ENCODE data around the gene MYO7A.

Gene MYO7A

GRCh38 chr11:77131560-77131959 lies 3.5 kb downstream of the MYO7A start:
- TF ChIP-seq, protein P1, sequence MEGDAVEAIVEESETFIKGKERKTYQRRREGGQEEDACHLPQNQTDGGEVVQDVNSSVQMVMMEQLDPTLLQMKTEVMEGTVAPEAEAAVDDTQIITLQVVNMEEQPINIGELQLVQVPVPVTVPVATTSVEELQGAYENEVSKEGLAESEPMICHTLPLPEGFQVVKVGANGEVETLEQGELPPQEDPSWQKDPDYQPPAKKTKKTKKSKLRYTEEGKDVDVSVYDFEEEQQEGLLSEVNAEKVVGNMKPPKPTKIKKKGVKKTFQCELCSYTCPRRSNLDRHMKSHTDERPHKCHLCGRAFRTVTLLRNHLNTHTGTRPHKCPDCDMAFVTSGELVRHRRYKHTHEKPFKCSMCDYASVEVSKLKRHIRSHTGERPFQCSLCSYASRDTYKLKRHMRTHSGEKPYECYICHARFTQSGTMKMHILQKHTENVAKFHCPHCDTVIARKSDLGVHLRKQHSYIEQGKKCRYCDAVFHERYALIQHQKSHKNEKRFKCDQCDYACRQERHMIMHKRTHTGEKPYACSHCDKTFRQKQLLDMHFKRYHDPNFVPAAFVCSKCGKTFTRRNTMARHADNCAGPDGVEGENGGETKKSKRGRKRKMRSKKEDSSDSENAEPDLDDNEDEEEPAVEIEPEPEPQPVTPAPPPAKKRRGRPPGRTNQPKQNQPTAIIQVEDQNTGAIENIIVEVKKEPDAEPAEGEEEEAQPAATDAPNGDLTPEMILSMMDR (IDR thresholded peaks at IDR 0.05; ENCODE audit: low read length) = no peak
- no peak for TF ChIP-seq EZH2 (IDR thresholded peaks at IDR 0.05; ENCODE audit: borderline replicate concordance, low read length)
- no peaks in the 10 kb centered on the region for H3K79me2 ChIP-seq (ENCODE audit: insufficient read depth, low read length)

DNA sequence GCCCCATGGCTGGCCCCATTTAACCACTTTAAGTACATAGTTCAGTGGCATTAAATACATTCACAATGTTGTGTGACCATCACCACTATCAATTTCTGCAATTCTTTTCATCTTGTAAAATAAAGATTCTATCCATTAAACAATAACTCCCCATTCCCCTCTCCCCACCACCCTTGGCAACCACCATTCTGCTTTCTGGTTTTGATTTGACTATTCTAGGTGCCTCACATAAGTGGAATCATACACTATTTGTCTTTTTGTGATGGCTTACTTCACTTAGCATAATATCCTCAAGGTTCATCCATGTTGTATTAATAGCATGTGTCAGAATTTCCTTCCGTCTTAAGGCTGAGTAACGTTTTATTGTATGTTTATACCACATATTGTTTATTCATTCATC lies 7.0 kb downstream of the MYO7A start:
- Histone ChIP-seq H4K20me1 (ENCODE audit: insufficient read depth, low read length) (no peaks in the 10 kb centered on the region), H3K36me3 (ENCODE audit: insufficient read depth, low read length) (no peaks in the 10 kb centered on the region), H2AFZ (ENCODE audit: low read length) (no peak overlapping the region), H3K4me2 (ENCODE audit: low read length) (no peak overlapping the region), H3K9me3 (ENCODE audit: low read length) (no peaks in the 10 kb centered on the region), H3K9ac (ENCODE audit: low read length) (no peak overlapping the region), H3K27ac (ENCODE audit: low read depth, low read length, poor library complexity, severe bottlenecking) (no peak overlapping the region), H3K4me3 (ENCODE audit: low read depth, low read length, poor library complexity, severe bottlenecking) (no peak overlapping the region), H3K79me2 (ENCODE audit: insufficient read depth, low read length) (no peaks in the 10 kb centered on the region), H3F3A (ENCODE audit: insufficient read depth, low read length) (no peaks in the 10 kb centered on the region), H3K9me2 (ENCODE audit: low read depth, low read length) (no peaks in the 10 kb centered on the region), H3K27me3 (ENCODE audit: insufficient read depth, low read length) (no peaks in the 10 kb centered on the region), H3K4me1 (ENCODE audit: insufficient read depth, low read length, severe bottlenecking) (no peaks in the 10 kb centered on the region)
- TF ChIP-seq, protein P1 (IDR thresholded peaks at IDR 0.05; ENCODE audit: low read length) = no peak
- no peak for TF ChIP-seq EZH2 (IDR thresholded peaks at IDR 0.05; ENCODE audit: borderline replicate concordance, low read length)

More at GRCh38 chr11:77131560-77131959, 3.5 kb downstream of the MYO7A start:
- H3K27me3 ChIP-seq (ENCODE audit: insufficient read depth, low read length) = no peaks in the 10 kb centered on the region
- H4K20me1 ChIP-seq (ENCODE audit: insufficient read depth, low read length) = no peaks in the 10 kb centered on the region
- no peak overlapping the region for H3K9ac ChIP-seq (ENCODE audit: low read length)
- no peaks in the 10 kb centered on the region for H3K9me2 ChIP-seq (ENCODE audit: low read depth, low read length)
- no peaks in the 10 kb centered on the region for H3F3A ChIP-seq (ENCODE audit: insufficient read depth, low read length)
- no peak overlapping the region for H3K4me2 ChIP-seq (ENCODE audit: low read length)
- H3K4me1 ChIP-seq (ENCODE audit: insufficient read depth, low read length, severe bottlenecking) = no peaks in the 10 kb centered on the region
- no peaks in the 10 kb centered on the region for H3K36me3 ChIP-seq (ENCODE audit: insufficient read depth, low read length)
- H2AFZ ChIP-seq (ENCODE audit: low read length) = no peak overlapping the region
- no peak overlapping the region for H3K4me3 ChIP-seq (ENCODE audit: low read depth, low read length, poor library complexity, severe bottlenecking)
- no peak overlapping the region for H3K27ac ChIP-seq (ENCODE audit: low read depth, low read length, poor library complexity, severe bottlenecking)
- no peaks in the 10 kb centered on the region for H3K9me3 ChIP-seq (ENCODE audit: low read length)

GRCh38 chr11:77136074-77136473 lies 8.0 kb downstream of the MYO7A start:
- no peak overlapping the region for H3K4me2 ChIP-seq (ENCODE audit: low read length)

More at GRCh38 chr11:77136074-77136473, 8.0 kb downstream of the MYO7A start:
- Histone ChIP-seq H3K9ac (ENCODE audit: low read length) (no peak overlapping the region), H3K4me1 (ENCODE audit: insufficient read depth, low read length, severe bottlenecking) (no peaks in the 10 kb centered on the region), H3K4me3 (ENCODE audit: low read depth, low read length, poor library complexity, severe bottlenecking) (no peak overlapping the region), H3K36me3 (ENCODE audit: insufficient read depth, low read length) (no peaks in the 10 kb centered on the region), H3K27me3 (ENCODE audit: insufficient read depth, low read length) (no peaks in the 10 kb centered on the region), H4K20me1 (ENCODE audit: insufficient read depth, low read length) (no peaks in the 10 kb centered on the region), H3K9me3 (ENCODE audit: low read length) (no peaks in the 10 kb centered on the region), H2AFZ (ENCODE audit: low read length) (no peak overlapping the region), H3K27ac (ENCODE audit: low read depth, low read length, poor library complexity, severe bottlenecking) (no peak overlapping the region), H3F3A (ENCODE audit: insufficient read depth, low read length) (no peaks in the 10 kb centered on the region), H3K79me2 (ENCODE audit: insufficient read depth, low read length) (no peaks in the 10 kb centered on the region), H3K9me2 (ENCODE audit: low read depth, low read length) (no peaks in the 10 kb centered on the region)
- no peak for TF ChIP-seq EZH2 (IDR thresholded peaks at IDR 0.05; ENCODE audit: borderline replicate concordance, low read length)
- TF ChIP-seq, protein P1 (IDR thresholded peaks at IDR 0.05; ENCODE audit: low read length) = no peak

Measured in OCI-LY1 (cell line).